Activated CD8-positive, alpha-beta memory T cell treated with anti-CD3 and anti-CD28 coated beads for 1 hour (primary cell): Measurements from ENCODE around the gene TAS2R50.

Source experiments
- DNase-seq, 2 donors: peaks; one replicate each; pipeline ENCODE4 v3.0.0-alpha.2; 2020; ENCODE audit warnings: low read depth in 1 of 2; ENCODE audit errors: extremely low read depth in 1 of 2

Gene TAS2R50

GRCh38 chr12:10956085-10956484 lies 30.6 kb downstream of the TAS2R50 start:
- DNase-seq, result no peak

DNA sequence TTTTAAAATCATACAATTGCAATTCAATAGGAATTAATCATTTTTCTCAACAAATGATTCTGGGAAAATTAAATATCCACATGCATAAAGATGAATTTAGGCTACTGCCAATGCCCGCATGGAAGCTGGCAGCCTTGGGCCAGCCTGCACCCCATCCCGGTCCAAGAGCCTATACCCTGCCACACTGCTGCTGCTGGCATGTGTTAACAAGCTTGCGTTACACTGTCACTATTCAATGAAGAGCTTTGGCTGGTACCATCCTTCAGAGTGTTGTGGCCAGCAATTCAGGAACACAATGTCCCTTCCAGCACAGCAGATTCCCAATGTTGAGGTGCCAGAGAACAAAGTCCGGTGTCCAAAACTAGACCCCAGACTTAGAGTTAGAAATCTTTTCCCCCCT lies 34.1 kb downstream of the TAS2R50 start:
- no peak for DNase-seq

GRCh38 chr12:10943167-10943566 lies 43.5 kb downstream of the TAS2R50 start:
- DNase-seq, result no peak

GRCh38 chr12:10941916-10942607 lies 44.6 kb downstream of the TAS2R50 start:
- DNase-seq, result no peak

GRCh38 chr12:10941369-10941768 lies 45.3 kb downstream of the TAS2R50 start:
- DNase-seq, result no peak

- no peak for DNase-seq
Observed at GRCh38 chr12:10940389-10940788, 46.3 kb downstream of the TAS2R50 start.

DNA sequence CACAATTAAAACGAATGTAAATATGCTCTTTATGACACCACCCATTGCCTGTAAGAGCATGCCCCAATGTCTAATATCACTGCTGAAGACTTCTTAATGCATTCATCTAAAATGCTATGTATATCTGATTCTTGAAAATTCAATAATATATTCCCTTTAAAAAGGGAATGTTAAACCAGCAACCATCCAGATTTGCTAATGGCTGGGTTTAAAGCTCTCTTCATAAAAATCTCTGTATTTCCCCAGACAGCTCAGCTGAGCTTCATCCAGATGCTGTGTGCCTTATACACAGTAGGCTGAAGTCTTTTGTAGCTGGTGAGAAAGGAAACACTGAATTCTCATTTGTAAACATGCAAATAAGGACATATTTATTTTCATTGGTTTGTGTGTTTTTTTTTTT lies 47.5 kb downstream of the TAS2R50 start, which contains the start of gene TAS2R14:
TAS2R14 (minus strand) TSS at position 101 of the 400 bp plus-strand sequence; CDS start at position 45, 56 bp downstream.
- no peak for DNase-seq

GRCh38 chr12:10936506-10936905 lies 50.2 kb downstream of the TAS2R50 start:
- DNase-seq, result no peak
